ENCODE measurements around the gene HOXB7. TPM values are rescaled to one million over a fixed set of nuclear protein-coding genes. Genes with fewer than 3 reads are reported as not detected.

HOXB7 gene
- total RNA-seq, 1 experiment from 2014 or later: not detected

DNA sequence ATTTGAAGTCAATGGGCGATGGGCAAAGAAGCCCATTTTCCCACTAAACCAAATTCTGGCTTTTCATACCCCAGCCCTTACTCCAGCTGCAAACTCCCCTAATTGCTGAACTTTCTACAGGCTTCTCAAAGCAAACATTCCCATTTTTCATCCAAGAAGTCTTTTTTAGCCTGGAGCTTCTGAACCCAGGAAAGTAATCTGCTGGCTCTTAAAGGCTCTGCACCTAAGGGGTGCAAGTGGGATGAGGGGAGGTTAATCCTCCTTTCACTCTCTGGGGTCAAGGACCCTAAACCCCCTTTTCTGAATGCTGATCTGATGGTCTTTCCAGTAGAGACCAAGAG lies 2.4 kb downstream of the HOXB7 start:
- H2BK120ac ChIP-seq (ENCODE audit: low read depth, low read length, poor library complexity, severe bottlenecking): no peak overlapping the region
- H3K23ac ChIP-seq (ENCODE audit: insufficient read length, low read depth, low read length): no peak overlapping the region
- Mint-ChIP-seq H3K27ac (no peak overlapping the region), H3K4me1 (peaks cover 12 to 21% of the 10 kb centered on the region in 2 experiments), H3K36me3 (ENCODE audit: insufficient read depth in 1 of 3, low read depth in 3 of 3) (no peaks in the 10 kb centered on the region; a peak in 1 of 7 replicates), H3K9me3 (peaks cover 9 to 14% of the 10 kb centered on the region in 2 experiments), H3K27me3 (ENCODE audit: low read depth) (peaks cover 100% of the 10 kb centered on the region), H3K4me3 (no peak overlapping the region)
- no peak overlapping the region for H3K4ac ChIP-seq (ENCODE audit: low read depth, low read length)
- no peaks in the 10 kb centered on the region for H3K9me3 ChIP-seq (ENCODE audit: control insufficient read depth, low read depth, low read length)
- peaks cover 5% of the 10 kb centered on the region for H3K23me2 ChIP-seq (ENCODE audit: insufficient read length, low read depth, low read length, poor library complexity, severe bottlenecking)
- H4K5ac ChIP-seq (ENCODE audit: insufficient read length, low read depth, low read length): no peak overlapping the region
- H3K4me2 ChIP-seq (ENCODE audit: insufficient read depth, insufficient read length, low read length): no peak overlapping the region
- no peaks in the 10 kb centered on the region for H4K20me1 ChIP-seq (ENCODE audit: control insufficient read depth, insufficient read depth, insufficient read length)
- no peak overlapping the region for H3K56ac ChIP-seq (ENCODE audit: insufficient read length, low read depth, low read length)
- no CpG with 5 or more reads among the region's 1 CpG for WGBS (ENCODE audit: extremely low coverage, insufficient read length, low lambda C conversion rate)
- no peaks in the 10 kb centered on the region for H3K79me2 ChIP-seq (ENCODE audit: insufficient read depth, low read length)
- no peak overlapping the region for H3T11ph ChIP-seq (ENCODE audit: low read length)
- peaks cover 96% of the 10 kb centered on the region for H3K27me3 ChIP-seq (ENCODE audit: insufficient read depth, low read length)
- H2BK15ac ChIP-seq (ENCODE audit: low read depth, low read length): no peak overlapping the region
- H2AK5ac ChIP-seq (ENCODE audit: insufficient read length, low read length): no peak overlapping the region
- no peak overlapping the region for H2BK5ac ChIP-seq (ENCODE audit: insufficient read length, low read length)
- H3K27ac ChIP-seq (ENCODE audit: insufficient read length, low read depth, low read length): no peak overlapping the region
- no peak for DNase-seq
- H3K9ac ChIP-seq (ENCODE audit: extremely low read depth, insufficient read length, low read length): no peak overlapping the region
- no peak overlapping the region for H2BK20ac ChIP-seq (ENCODE audit: low read depth, low read length, poor library complexity, severe bottlenecking)
- H2BK12ac ChIP-seq (ENCODE audit: insufficient read length, low read depth, low read length): no peak overlapping the region
- no peak overlapping the region for H2AFZ ChIP-seq (ENCODE audit: low read length)
- no peaks in the 10 kb centered on the region for H3K79me1 ChIP-seq (ENCODE audit: insufficient read depth, low read depth, low read length, poor library complexity, severe bottlenecking)
- no peak overlapping the region for H4K8ac ChIP-seq (replicated peaks; ENCODE audit: insufficient read length, low read depth, low read length)
- TF ChIP-seq, protein P1, sequence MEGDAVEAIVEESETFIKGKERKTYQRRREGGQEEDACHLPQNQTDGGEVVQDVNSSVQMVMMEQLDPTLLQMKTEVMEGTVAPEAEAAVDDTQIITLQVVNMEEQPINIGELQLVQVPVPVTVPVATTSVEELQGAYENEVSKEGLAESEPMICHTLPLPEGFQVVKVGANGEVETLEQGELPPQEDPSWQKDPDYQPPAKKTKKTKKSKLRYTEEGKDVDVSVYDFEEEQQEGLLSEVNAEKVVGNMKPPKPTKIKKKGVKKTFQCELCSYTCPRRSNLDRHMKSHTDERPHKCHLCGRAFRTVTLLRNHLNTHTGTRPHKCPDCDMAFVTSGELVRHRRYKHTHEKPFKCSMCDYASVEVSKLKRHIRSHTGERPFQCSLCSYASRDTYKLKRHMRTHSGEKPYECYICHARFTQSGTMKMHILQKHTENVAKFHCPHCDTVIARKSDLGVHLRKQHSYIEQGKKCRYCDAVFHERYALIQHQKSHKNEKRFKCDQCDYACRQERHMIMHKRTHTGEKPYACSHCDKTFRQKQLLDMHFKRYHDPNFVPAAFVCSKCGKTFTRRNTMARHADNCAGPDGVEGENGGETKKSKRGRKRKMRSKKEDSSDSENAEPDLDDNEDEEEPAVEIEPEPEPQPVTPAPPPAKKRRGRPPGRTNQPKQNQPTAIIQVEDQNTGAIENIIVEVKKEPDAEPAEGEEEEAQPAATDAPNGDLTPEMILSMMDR (conservative IDR thresholded peaks at IDR 0.05): no peak
- H4K91ac ChIP-seq (ENCODE audit: insufficient read length, low read depth, low read length): no peak overlapping the region
- no peak overlapping the region for H3K18ac ChIP-seq (ENCODE audit: insufficient read length, low read depth, low read length)
- H3K4me1 ChIP-seq (ENCODE audit: insufficient read depth, low read length): no peaks in the 10 kb centered on the region
- no peak overlapping the region for H3K14ac ChIP-seq (ENCODE audit: insufficient read depth, low read length)

Data from H9 (cell line).